ENCODE results near the gene GIMAP6. TPM values are rescaled to one million over a fixed set of nuclear protein-coding genes. Genes with fewer than 3 reads are reported as not detected.
"Not testable (repeated sequence)": the region's sequence is repeated elsewhere in the genome, so short reads cannot be mapped to it uniquely, and the experiment has no call there.

Gene GIMAP6
- polyA plus RNA-seq, 1 of the 3 experiments (the other 2 are of a cell fraction) = 0.05 TPM

GRCh38 chr7:150610233-150610632, 22.0 kb downstream of the GIMAP6 start:
- no peak overlapping the region for H3K4me2 ChIP-seq
- no peak overlapping the region for H2AFZ ChIP-seq (ENCODE audit: low read depth)
- H4K20me1 ChIP-seq (ENCODE audit: insufficient read depth) = no peaks in the 10 kb centered on the region
- no peak for TF ChIP-seq NFIC (IDR thresholded peaks at IDR 0.05; ENCODE audit: borderline replicate concordance)
- no peaks in the 10 kb centered on the region for H3K9me2 ChIP-seq
- no peaks in the 10 kb centered on the region for H3K9me3 ChIP-seq
- no peak overlapping the region for H3K4me3 ChIP-seq (ENCODE audit: low read depth in 2 of 2, low read length in 1 of 2)
- no peak for DNase-seq
- H3K36me3 ChIP-seq (replicated peaks in 1 of 2; ENCODE audit: control insufficient read depth in 1 of 2, insufficient read depth in 2 of 2, low read length in 1 of 2) = no peaks in the 10 kb centered on the region
- WGBS (ENCODE audit: low lambda C conversion rate) = 0% methylated on average over 1 of the region's 1 CpG
- H3K27ac ChIP-seq (ENCODE audit: low read depth in 2 of 2, low read length in 1 of 2) = no peak overlapping the region
- CTCF ChIA-PET = no interaction called here
- H3K9ac ChIP-seq = no peak overlapping the region
- H3F3A ChIP-seq (replicated peaks; ENCODE audit: insufficient read depth) = no peaks in the 10 kb centered on the region
- no peaks in the 10 kb centered on the region for H3K4me1 ChIP-seq (ENCODE audit: control insufficient read depth in 1 of 2, insufficient read depth in 2 of 2, low read depth in 1 of 2, low read length in 1 of 2)
- no peaks in the 10 kb centered on the region for H3K27me3 ChIP-seq (ENCODE audit: insufficient read depth)
- POLR2A ChIA-PET = no interaction called here
- no peaks in the 10 kb centered on the region for H3K79me2 ChIP-seq (ENCODE audit: insufficient read depth)

- H4K20me1 ChIP-seq (ENCODE audit: insufficient read depth); CTCF ChIA-PET; H3K27me3 ChIP-seq (ENCODE audit: insufficient read depth); H3K4me1 ChIP-seq (ENCODE audit: control insufficient read depth in 1 of 2, insufficient read depth in 2 of 2, low read depth in 1 of 2, low read length in 1 of 2); H3K4me3 ChIP-seq (ENCODE audit: low read depth in 2 of 2, low read length in 1 of 2); H3K9ac ChIP-seq; H3K79me2 ChIP-seq (ENCODE audit: insufficient read depth); H3K4me2 ChIP-seq; DNase-seq; H3F3A ChIP-seq (replicated peaks; ENCODE audit: insufficient read depth); H2AFZ ChIP-seq (ENCODE audit: low read depth); H3K9me2 ChIP-seq; H3K9me3 ChIP-seq; H3K36me3 ChIP-seq (replicated peaks in 1 of 2; ENCODE audit: control insufficient read depth in 1 of 2, insufficient read depth in 2 of 2, low read length in 1 of 2); H3K27ac ChIP-seq (ENCODE audit: low read depth in 2 of 2, low read length in 1 of 2); POLR2A ChIA-PET: not testable (repeated sequence)
- 1% methylated on average over 2 of the region's 2 CpGs for WGBS (ENCODE audit: low lambda C conversion rate)
These were observed 28.6 kb downstream of the GIMAP6 start for GRCh38 chr7:150603600-150603999.

DNA sequence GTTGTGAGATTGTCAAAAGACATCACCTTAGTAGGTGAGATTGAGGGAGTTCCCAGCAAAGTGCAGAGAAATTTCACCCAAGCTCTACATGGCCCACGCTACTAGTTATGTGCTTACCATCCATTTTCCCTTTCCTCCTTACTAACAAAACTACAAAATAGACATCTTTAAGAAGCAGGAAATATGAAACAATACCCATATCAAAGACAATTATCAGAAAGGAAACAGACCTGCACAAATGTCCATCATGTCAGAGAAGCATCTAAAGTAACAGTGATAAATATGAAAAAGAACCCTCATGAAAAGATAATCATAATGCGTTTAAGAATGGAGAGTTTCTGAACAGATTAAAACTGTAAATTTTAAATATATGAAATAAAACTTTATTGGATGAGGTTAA, 36.8 kb downstream of the GIMAP6 start:
- Histone ChIP-seq H3K9ac (no peak overlapping the region), H3K4me1 (ENCODE audit: control insufficient read depth in 1 of 2, insufficient read depth in 2 of 2, low read depth in 1 of 2, low read length in 1 of 2) (no peaks in the 10 kb centered on the region), H3K27me3 (ENCODE audit: insufficient read depth) (no peaks in the 10 kb centered on the region), H3K27ac (ENCODE audit: low read depth in 2 of 2, low read length in 1 of 2) (no peak overlapping the region), H3K4me3 (ENCODE audit: low read depth in 2 of 2, low read length in 1 of 2) (no peak overlapping the region), H3F3A (replicated peaks; ENCODE audit: insufficient read depth) (no peaks in the 10 kb centered on the region), H3K9me3 (no peaks in the 10 kb centered on the region), H3K36me3 (replicated peaks in 1 of 2; ENCODE audit: control insufficient read depth in 1 of 2, insufficient read depth in 2 of 2, low read length in 1 of 2) (no peaks in the 10 kb centered on the region), H3K4me2 (no peak overlapping the region), H3K79me2 (ENCODE audit: insufficient read depth) (no peaks in the 10 kb centered on the region), H2AFZ (ENCODE audit: low read depth) (no peak overlapping the region), H4K20me1 (ENCODE audit: insufficient read depth) (no peaks in the 10 kb centered on the region), H3K9me2 (no peaks in the 10 kb centered on the region)
- 2% methylated on average over 2 of the region's 2 CpGs for WGBS (ENCODE audit: low lambda C conversion rate)
- POLR2A ChIA-PET = no interaction called here
- CTCF ChIA-PET = no interaction called here
- DNase-seq = no peak
- TF ChIP-seq REST (IDR thresholded peaks at IDR 0.05; ENCODE audit: low read depth, low read length) (no peak), JUND (IDR thresholded peaks at IDR 0.05) (no peak), TEAD4 (IDR thresholded peaks at IDR 0.05; ENCODE audit: borderline replicate concordance, insufficient read depth) (no peak), GATA2 (CRISPR knock-in tag; IDR thresholded peaks at IDR 0.05) (no peak), ELF1 (IDR thresholded peaks at IDR 0.05) (no peak), TCF12 (IDR thresholded peaks at IDR 0.05) (no peak), RCOR1 (IDR thresholded peaks at IDR 0.05; ENCODE audit: low read length) (no peak), CTCF (IDR thresholded peaks at IDR 0.05) (no peak), RXRA (IDR thresholded peaks at IDR 0.05; ENCODE audit: borderline replicate concordance, low read depth) (no peak), POLR2AphosphoS5 (IDR thresholded peaks at IDR 0.05; ENCODE audit: low read depth, low read length) (no peak), RAD21 (IDR thresholded peaks at IDR 0.05; ENCODE audit: low read length) (no peak), FOSL2 (IDR thresholded peaks at IDR 0.05; ENCODE audit: borderline replicate concordance, low read depth) (no peak), EZH2phosphoT487 (IDR thresholded peaks at IDR 0.05; ENCODE audit: borderline replicate concordance, low read depth) (no peak), IRF3 (IDR thresholded peaks at IDR 0.05; ENCODE audit: low read depth, low read length) (no peak), MEF2A (IDR thresholded peaks at IDR 0.05; ENCODE audit: borderline replicate concordance, low read depth) (no peak)
- TF ChIP-seq, protein P1, sequence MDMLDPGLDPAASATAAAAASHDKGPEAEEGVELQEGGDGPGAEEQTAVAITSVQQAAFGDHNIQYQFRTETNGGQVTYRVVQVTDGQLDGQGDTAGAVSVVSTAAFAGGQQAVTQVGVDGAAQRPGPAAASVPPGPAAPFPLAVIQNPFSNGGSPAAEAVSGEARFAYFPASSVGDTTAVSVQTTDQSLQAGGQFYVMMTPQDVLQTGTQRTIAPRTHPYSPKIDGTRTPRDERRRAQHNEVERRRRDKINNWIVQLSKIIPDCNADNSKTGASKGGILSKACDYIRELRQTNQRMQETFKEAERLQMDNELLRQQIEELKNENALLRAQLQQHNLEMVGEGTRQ (IDR thresholded peaks at IDR 0.05; ENCODE audit: borderline replicate concordance, low read depth, low read length) = no peak
